ENCODE results near the gene TIMM21. TPM values are rescaled to one million over a fixed set of nuclear protein-coding genes. Genes with fewer than 3 reads are reported as not detected.

TIMM21 gene
- total RNA-seq, 1 experiment from 2014 or later = 82.0 TPM

- ATAC-seq (no peak), DNase-seq (ENCODE audit: low read depth, low spot score) (no peak)
- BruUV-seq (replicated peaks) = no TSS peak
- intact Hi-C loops (cut with micrococcal nuclease; ENCODE audit: unreplicated experiment) (no loop called here), in situ Hi-C loops (cut with HindIII; ENCODE audit: low pct_unique_long_range_greater_than_20kb, low sequenced_read_pairs) (no loop called here)
- no peak overlapping the region for H3K27ac ChIP-seq (ENCODE audit: low read length)
- no peaks in the 10 kb centered on the region for H3K9me3 ChIP-seq (ENCODE audit: control insufficient read depth, insufficient read depth, low read depth, low read length)
- ChIA-PET CTCF (no interaction called here), POLR2A (no interaction called here)
- H3K4me3 ChIP-seq (ENCODE audit: low read depth in 2 of 2, low read length in 2 of 2) = no peak overlapping the region
- H3K36me3 ChIP-seq (ENCODE audit: control insufficient read depth, insufficient read depth, low read length) = peaks cover 35% of the 10 kb centered on the region
- TF ChIP-seq, protein P1, sequence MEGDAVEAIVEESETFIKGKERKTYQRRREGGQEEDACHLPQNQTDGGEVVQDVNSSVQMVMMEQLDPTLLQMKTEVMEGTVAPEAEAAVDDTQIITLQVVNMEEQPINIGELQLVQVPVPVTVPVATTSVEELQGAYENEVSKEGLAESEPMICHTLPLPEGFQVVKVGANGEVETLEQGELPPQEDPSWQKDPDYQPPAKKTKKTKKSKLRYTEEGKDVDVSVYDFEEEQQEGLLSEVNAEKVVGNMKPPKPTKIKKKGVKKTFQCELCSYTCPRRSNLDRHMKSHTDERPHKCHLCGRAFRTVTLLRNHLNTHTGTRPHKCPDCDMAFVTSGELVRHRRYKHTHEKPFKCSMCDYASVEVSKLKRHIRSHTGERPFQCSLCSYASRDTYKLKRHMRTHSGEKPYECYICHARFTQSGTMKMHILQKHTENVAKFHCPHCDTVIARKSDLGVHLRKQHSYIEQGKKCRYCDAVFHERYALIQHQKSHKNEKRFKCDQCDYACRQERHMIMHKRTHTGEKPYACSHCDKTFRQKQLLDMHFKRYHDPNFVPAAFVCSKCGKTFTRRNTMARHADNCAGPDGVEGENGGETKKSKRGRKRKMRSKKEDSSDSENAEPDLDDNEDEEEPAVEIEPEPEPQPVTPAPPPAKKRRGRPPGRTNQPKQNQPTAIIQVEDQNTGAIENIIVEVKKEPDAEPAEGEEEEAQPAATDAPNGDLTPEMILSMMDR (IDR thresholded peaks at IDR 0.05) = no peak
- no peak for TF ChIP-seq REST (IDR thresholded peaks at IDR 0.05; ENCODE audit: insufficient read depth in 1 of 2, low read depth in 2 of 2, low read length in 1 of 2)
- TF ChIP-seq TCF7L2 (IDR thresholded peaks at IDR 0.05; ENCODE audit: low read depth, low read length) = no peak
- TF ChIP-seq SIN3A (IDR thresholded peaks at IDR 0.05; ENCODE audit: borderline replicate concordance, insufficient read depth, low read depth, low read length) = no peak
- no peak for TF ChIP-seq POLR2AphosphoS5 (IDR thresholded peaks at IDR 0.05; ENCODE audit: low read depth, low read length)
- H3K4me1 ChIP-seq (ENCODE audit: control insufficient read depth, insufficient read depth, low read length) = peaks cover 13% of the 10 kb centered on the region
- H3K27me3 ChIP-seq (ENCODE audit: control insufficient read depth, insufficient read depth, low read length) = no peaks in the 10 kb centered on the region
Observed at GRCh38 chr18:74153793-74154192, 5.5 kb downstream of the TIMM21 start.

- H3K4me3 ChIP-seq (ENCODE audit: low read depth in 2 of 2, low read length in 2 of 2) = no peak overlapping the region
- no TSS peak for BruUV-seq (replicated peaks)
- DNase-seq (ENCODE audit: low read depth, low spot score) (no peak), ATAC-seq (no peak)
- ChIA-PET CTCF (no interaction called here), POLR2A (no interaction called here)
- H3K36me3 ChIP-seq (ENCODE audit: control insufficient read depth, insufficient read depth, low read length) = peaks cover 35% of the 10 kb centered on the region
- H3K27ac ChIP-seq (ENCODE audit: low read length) = no peak overlapping the region
- in situ Hi-C loops (cut with HindIII; ENCODE audit: low pct_unique_long_range_greater_than_20kb, low sequenced_read_pairs) (no loop called here), intact Hi-C loops (cut with micrococcal nuclease; ENCODE audit: unreplicated experiment) (no loop called here)
- H3K9me3 ChIP-seq (ENCODE audit: control insufficient read depth, insufficient read depth, low read depth, low read length) = no peaks in the 10 kb centered on the region
- TF ChIP-seq POLR2AphosphoS5 (IDR thresholded peaks at IDR 0.05; ENCODE audit: low read depth, low read length) (no peak), REST (IDR thresholded peaks at IDR 0.05; ENCODE audit: insufficient read depth in 1 of 2, low read depth in 2 of 2, low read length in 1 of 2) (no peak), TCF7L2 (IDR thresholded peaks at IDR 0.05; ENCODE audit: low read depth, low read length) (no peak), SIN3A (IDR thresholded peaks at IDR 0.05; ENCODE audit: borderline replicate concordance, insufficient read depth, low read depth, low read length) (no peak)
- TF ChIP-seq, protein P1 (IDR thresholded peaks at IDR 0.05) = no peak
- peaks cover 6% of the 10 kb centered on the region for H3K4me1 ChIP-seq (ENCODE audit: control insufficient read depth, insufficient read depth, low read length)
- H3K27me3 ChIP-seq (ENCODE audit: control insufficient read depth, insufficient read depth, low read length) = no peaks in the 10 kb centered on the region
Observed at GRCh38 chr18:74154716-74155115, 6.4 kb downstream of the TIMM21 start.
